ENCODE measurements around the gene AKR7A3.

GRCh38 chr1:19234224-19234623, 54.3 kb downstream of the AKR7A3 start:
- TF ChIP-seq, protein P1, sequence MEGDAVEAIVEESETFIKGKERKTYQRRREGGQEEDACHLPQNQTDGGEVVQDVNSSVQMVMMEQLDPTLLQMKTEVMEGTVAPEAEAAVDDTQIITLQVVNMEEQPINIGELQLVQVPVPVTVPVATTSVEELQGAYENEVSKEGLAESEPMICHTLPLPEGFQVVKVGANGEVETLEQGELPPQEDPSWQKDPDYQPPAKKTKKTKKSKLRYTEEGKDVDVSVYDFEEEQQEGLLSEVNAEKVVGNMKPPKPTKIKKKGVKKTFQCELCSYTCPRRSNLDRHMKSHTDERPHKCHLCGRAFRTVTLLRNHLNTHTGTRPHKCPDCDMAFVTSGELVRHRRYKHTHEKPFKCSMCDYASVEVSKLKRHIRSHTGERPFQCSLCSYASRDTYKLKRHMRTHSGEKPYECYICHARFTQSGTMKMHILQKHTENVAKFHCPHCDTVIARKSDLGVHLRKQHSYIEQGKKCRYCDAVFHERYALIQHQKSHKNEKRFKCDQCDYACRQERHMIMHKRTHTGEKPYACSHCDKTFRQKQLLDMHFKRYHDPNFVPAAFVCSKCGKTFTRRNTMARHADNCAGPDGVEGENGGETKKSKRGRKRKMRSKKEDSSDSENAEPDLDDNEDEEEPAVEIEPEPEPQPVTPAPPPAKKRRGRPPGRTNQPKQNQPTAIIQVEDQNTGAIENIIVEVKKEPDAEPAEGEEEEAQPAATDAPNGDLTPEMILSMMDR (IDR thresholded peaks at IDR 0.05): no peak
- TF ChIP-seq POLR2A (IDR thresholded peaks at IDR 0.05): no peak

Data from thyroid gland (tissue), 4 donors.